Esophagus muscularis mucosa (tissue), 4 donors: ENCODE results near the gene KCNQ4.

Experiments
- EP300 ChIP-seq: sonication (generic); formaldehyde crosslinking; IDR thresholded peaks from one replicate; pipeline ENCODE4 v1.6.1; 2017; ENCODE audit warnings: antibody characterized with exemption
- POLR2A ChIP-seq: fragments of 450-650 bp; IDR thresholded peaks from one replicate; pipeline ENCODE4 v1.6.1; 2017; ENCODE audit warnings: antibody characterized with exemption, moderate library complexity, mild to moderate bottlenecking, low read depth
- POLR2AphosphoS5 ChIP-seq, 2 donors: sonication (generic); formaldehyde crosslinking; IDR thresholded peaks; one replicate each; pipeline ENCODE4 v1.6.1; 2017; ENCODE audit warnings: antibody characterized with exemption in 2 of 2
- TF ChIP-seq, protein P1 (sequence below), 3 experiments: fragments of 200-600 bp in 2 of 3; fragments of 450-650 bp in 1 of 3; sonication (generic) in 2 of 3; IDR thresholded peaks; one replicate each; pipeline ENCODE4 v1.5.1; 2017 to 2019; ENCODE audit warnings: antibody characterized with exemption in 3 of 3, mild to moderate bottlenecking in 2 of 3, moderate library complexity in 1 of 3

- TF ChIP-seq EP300 (no peak), POLR2A (no peak), POLR2AphosphoS5 (IDR thresholded peaks at IDR 0.05) (no peak)
- TF ChIP-seq, protein P1, sequence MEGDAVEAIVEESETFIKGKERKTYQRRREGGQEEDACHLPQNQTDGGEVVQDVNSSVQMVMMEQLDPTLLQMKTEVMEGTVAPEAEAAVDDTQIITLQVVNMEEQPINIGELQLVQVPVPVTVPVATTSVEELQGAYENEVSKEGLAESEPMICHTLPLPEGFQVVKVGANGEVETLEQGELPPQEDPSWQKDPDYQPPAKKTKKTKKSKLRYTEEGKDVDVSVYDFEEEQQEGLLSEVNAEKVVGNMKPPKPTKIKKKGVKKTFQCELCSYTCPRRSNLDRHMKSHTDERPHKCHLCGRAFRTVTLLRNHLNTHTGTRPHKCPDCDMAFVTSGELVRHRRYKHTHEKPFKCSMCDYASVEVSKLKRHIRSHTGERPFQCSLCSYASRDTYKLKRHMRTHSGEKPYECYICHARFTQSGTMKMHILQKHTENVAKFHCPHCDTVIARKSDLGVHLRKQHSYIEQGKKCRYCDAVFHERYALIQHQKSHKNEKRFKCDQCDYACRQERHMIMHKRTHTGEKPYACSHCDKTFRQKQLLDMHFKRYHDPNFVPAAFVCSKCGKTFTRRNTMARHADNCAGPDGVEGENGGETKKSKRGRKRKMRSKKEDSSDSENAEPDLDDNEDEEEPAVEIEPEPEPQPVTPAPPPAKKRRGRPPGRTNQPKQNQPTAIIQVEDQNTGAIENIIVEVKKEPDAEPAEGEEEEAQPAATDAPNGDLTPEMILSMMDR (IDR thresholded peaks at IDR 0.05), result no peak
Observed at GRCh38 chr1:40817791-40818263, 34.2 kb downstream of the KCNQ4 start.
